Psoas muscle (tissue), 8 donors: ENCODE measurements around the gene TKTL1. TPM values are rescaled to one million over a fixed set of nuclear protein-coding genes. Genes with fewer than 3 reads are reported as not detected.

Experiments
- ATAC-seq, 4 donors: fragments of 200-7000 bp; cut with Tn5 transposase; one replicate each; pipeline ENCODE4 v1.9.1; 2020; ENCODE audit warnings: moderate library complexity in 3 of 4, mild to moderate bottlenecking in 2 of 4
- DNase-seq, 2 donors: peaks; one replicate each; pipeline ENCODE4 v3.0.0-alpha.2; 2020
- H3K27ac ChIP-seq: fragments of 200-600 bp; one replicate; pipeline ENCODE4 v1.8.0; 2022
- H3K27me3 ChIP-seq, 3 donors: fragments of 200-600 bp in 1 of 3; one replicate each; pipeline versions ENCODE4 v1.6.1 to v1.8.0; 2013 to 2022; ENCODE audit warnings: low read length in 2 of 3, mild to moderate bottlenecking in 2 of 3, moderate library complexity in 1 of 3; ENCODE audit not compliant: insufficient read depth in 3 of 3
- H3K36me3 ChIP-seq, 2 donors: fragments of 200-600 bp in 1 of 2; one replicate each; pipeline versions ENCODE4 v1.6.1 to v1.8.0; 2013 to 2022; ENCODE audit warnings: low read depth in 1 of 2, mild to moderate bottlenecking in 1 of 2, moderate library complexity in 1 of 2; ENCODE audit not compliant: insufficient read depth in 1 of 2
- H3K4me1 ChIP-seq: fragments of 200-600 bp; one replicate; pipeline ENCODE4 v1.8.0; 2022
- H3K4me3 ChIP-seq: fragments of 200-600 bp; one replicate; pipeline ENCODE4 v1.8.0; 2022; ENCODE audit warnings: mild to moderate bottlenecking
- H3K9me3 ChIP-seq: fragments of 200-600 bp; one replicate; pipeline ENCODE4 v1.8.0; 2022
- CTCF ChIP-seq: fragments of 200-600 bp; IDR thresholded peaks from one replicate; pipeline ENCODE4 v1.8.0; 2022; ENCODE audit warnings: antibody characterized with exemption
- WGBS, 3 donors: extraction: QIAGEN DNeasy Blood & Tissue Kit; methylation state at CpG; one replicate each; pipeline versions ENCODE4 v1.1.6 to v1.1.7; 2013; 5-methylcytosine and 5-hydroxymethylcytosine counted together
- intact Hi-C, 2 donors: fragments of 100-400 bp; cut with DNase I; formaldehyde crosslinking; loops; one replicate each; pipeline versions ENCODE4 v1.11.0 to v1.14.2; 2022
- polyA plus RNA-seq, 3 donors: library from polyadenylated mRNA; stranded (reverse); fragments of 200-250 nt; gene quantifications; one replicate each; pipeline ENCODE4 v1.2.3, GENCODE V29; 2013
- total RNA-seq, 4 donors: library from RNA; stranded (reverse); fragmentation: NEBNext Ultra II Directional in 2 of 4; extraction: Animal tissue kit (Norgen Biotek cat#: 25700) in 2 of 4; gene quantifications; one replicate each; pipeline versions ENCODE4 v1.2.1 to v1.2.4, GENCODE V29; 2021 to 2023
- donor health status: healthy with polysubstance abuse.
- donor health status: DM: no; HTN: no; CAD: no; lungs with moderate emphysema.
- donor health status: Bipolar disorder and iron deficiency.
- donor health status: healthy.
- donor health status: DM: yes; HTN: yes; CAD: no.
- donor health status: DM: no; HTN: no; CAD: no.
- donor health status: DM: no; HTN: no; CAD: no.
- donor health status: DM: yes; HTN: yes; CAD: no.

Gene TKTL1
- total and polyA plus RNA-seq, 7 donors: 0.19 to 0.52 (median 0.28) TPM; not detected in 1

- ATAC-seq (no peak), DNase-seq (peak; percentile 9 to 20)
- Histone ChIP-seq H3K36me3 (peaks cover 0 to 39% of the 10 kb centered on the region in 2 donors), H3K4me1 (no peaks in the 10 kb centered on the region), H3K27ac (no peak overlapping the region), H3K4me3 (no peak overlapping the region), H3K27me3 (no peaks in the 10 kb centered on the region), H3K9me3 (no peaks in the 10 kb centered on the region)
- TF ChIP-seq CTCF: no peak
- 86 to 89% (median 89%) methylated on average over 15 to 19 of the region's 19 CpGs for WGBS, 3 donors
- intact Hi-C loops: no loop called here
These were observed 55.0 kb downstream of the TKTL1 start for GRCh38 chrX:154350429-154351182.

GRCh38 chrX:154351183-154352011 lies 55.8 kb downstream of the TKTL1 start:
- Histone ChIP-seq H3K36me3 (peaks cover 0 to 39% of the 10 kb centered on the region in 2 donors), H3K27me3 (no peaks in the 10 kb centered on the region), H3K4me1 (no peaks in the 10 kb centered on the region), H3K4me3 (no peak overlapping the region), H3K9me3 (no peaks in the 10 kb centered on the region), H3K27ac (no peak overlapping the region)
- 80 to 87% (median 81%) methylated on average over 24 to 30 of the region's 30 CpGs for WGBS, 3 donors
- ATAC-seq (no peak), DNase-seq (no peak)
- TF ChIP-seq CTCF: no peak
- intact Hi-C loops: no loop called here

- TF ChIP-seq CTCF: no peak
- DNase-seq (peak in 1 of 2 donors; percentile 42), ATAC-seq (no peak)
- peaks cover 0 to 43% of the 10 kb centered on the region in 2 donors for H3K36me3 ChIP-seq
- no peak overlapping the region for H3K27ac ChIP-seq
- H3K27me3 ChIP-seq: no peaks in the 10 kb centered on the region
- 84 to 87% (median 86%) methylated on average over 12 to 14 of the region's 14 CpGs for WGBS, 3 donors
- no peaks in the 10 kb centered on the region for H3K9me3 ChIP-seq
- intact Hi-C loops: no loop called here
- H3K4me1 ChIP-seq: no peaks in the 10 kb centered on the region
- H3K4me3 ChIP-seq: no peak overlapping the region
These were observed 56.4 kb downstream of the TKTL1 start for GRCh38 chrX:154352012-154352401.

- H3K27me3 ChIP-seq: no peaks in the 10 kb centered on the region
- ATAC-seq: no peak
- peaks cover 0 to 47% of the 10 kb centered on the region in 2 donors for H3K36me3 ChIP-seq
- no peaks in the 10 kb centered on the region for H3K9me3 ChIP-seq
- no peak for TF ChIP-seq CTCF
- H3K4me3 ChIP-seq: no peak overlapping the region
- intact Hi-C loops: no loop called here
- no peaks in the 10 kb centered on the region for H3K4me1 ChIP-seq
- no peak overlapping the region for H3K27ac ChIP-seq
- DNase-seq: no peak
- 87 to 89% (median 88%) methylated on average over 10 to 13 of the region's 13 CpGs for WGBS, 3 donors
These were observed 56.9 kb downstream of the TKTL1 start for GRCh38 chrX:154352466-154352865.
